Hematopoietic multipotent progenitor cell treated with erythropoietin and hydrocortisone succinate and interleukin-3 and kit ligand, for 17 days (in vitro differentiated cells): ENCODE results near the gene PDCD1.

Experiments used
- DNase-seq: peaks from one replicate; pipeline ENCODE4 v3.0.0-alpha.2; 2015; ENCODE audit warnings: low spot score

The PDCD1 gene

DNA sequence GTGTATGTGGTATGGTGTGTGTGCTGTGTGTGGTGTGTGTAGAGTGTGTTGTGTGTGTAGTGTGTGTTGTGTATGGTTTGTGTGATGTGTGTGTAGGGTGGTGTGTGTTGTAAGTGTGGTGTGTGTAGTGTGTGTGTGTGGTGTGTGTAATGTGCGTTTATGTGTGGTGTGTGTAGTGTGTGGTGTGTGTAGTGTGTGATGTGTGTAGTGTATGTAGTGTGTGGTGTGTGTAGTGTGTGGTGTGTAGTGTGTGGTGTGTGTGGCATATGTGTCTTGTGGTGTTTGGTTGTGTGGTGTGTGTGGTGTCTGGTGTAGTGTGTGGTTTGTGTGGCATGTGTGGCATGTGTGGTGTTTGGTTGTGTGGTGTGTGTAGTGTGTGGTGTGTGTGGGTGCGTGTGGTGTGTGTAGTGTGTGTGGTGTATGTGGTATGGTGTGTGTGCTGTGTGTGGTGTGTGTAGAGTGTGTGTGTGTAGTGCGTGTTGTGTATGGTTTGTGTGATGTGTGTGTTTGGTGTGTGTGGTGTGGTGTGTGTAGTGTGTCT is 6.8 kb upstream of the PDCD1 start:
- no peak for DNase-seq

DNA sequence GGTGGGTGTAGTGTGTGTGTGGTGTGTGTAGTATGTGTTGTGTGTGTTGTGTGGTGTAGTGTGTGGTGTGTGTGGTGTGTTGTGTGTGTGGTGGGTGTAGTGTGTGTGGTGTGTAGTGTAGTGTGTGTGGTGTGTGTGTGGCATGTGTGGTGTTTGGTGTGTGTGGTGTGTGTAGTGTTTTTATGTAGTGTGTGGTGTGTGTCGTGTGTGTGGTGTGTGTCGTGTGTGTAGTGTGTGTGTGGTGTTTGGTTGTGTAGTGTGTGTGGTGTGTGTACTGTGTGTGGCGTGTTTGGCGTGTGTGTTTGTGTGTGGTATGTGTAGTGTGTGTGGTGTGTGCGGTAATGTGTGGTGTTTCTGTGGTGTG is 6.1 kb upstream of the PDCD1 start:
- DNase-seq, result no peak

DNA sequence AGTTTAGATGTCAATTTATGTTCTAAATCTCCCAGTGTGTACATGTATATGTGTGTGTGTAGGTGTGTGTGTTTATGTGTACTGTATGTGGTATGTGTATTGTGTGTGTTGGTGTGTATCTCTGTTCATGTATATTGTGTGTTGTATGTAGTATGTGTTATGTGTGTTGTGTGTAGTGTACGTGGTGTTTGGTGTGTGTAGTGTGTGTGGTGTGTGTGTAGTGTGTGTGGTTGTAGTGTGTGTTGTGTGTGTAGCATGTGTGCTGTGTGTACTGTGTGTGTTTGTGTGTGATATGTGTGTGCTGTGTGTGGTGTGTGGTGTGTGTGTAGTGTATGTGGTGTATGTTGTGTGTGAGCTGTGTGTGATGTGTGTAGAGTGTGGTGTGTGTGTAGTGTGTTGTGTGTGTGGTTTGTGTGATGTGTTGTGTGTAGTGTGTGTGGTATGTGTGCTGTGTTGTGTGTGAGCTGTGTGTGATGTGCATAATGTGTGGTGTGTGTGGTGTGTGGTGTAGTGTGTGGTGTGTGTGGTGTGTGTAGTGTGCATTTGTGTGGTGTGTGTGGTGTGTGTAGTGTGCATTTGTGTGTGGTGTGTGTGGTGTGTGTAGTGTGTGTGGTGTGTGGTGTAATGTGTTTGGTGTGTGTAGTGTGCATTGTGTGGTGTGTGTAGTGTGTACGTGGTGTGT is 5.6 kb upstream of the PDCD1 start:
- no peak for DNase-seq

DNA sequence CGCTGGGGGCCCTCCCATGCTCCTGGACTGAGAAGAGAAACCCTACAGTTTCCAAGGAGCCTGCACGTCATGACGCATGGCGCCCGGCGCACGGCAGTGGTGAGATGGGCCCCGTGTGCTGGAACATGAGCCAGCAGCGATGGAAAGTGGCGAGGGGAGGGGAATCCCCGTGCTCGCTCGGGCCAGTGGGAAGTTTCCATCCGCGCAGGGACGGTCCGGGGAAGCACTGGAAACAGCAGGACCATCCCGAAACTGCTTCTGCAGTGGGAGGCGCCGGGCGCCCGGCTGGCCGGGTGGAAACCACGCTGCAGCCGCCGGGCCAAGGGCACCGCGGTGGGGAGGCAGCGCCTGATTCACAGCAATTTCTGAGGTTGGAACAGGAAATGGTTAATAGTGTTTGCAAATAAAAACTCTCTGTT is 4.9 kb upstream of the PDCD1 start:
- DNase-seq, result no peak

DNA sequence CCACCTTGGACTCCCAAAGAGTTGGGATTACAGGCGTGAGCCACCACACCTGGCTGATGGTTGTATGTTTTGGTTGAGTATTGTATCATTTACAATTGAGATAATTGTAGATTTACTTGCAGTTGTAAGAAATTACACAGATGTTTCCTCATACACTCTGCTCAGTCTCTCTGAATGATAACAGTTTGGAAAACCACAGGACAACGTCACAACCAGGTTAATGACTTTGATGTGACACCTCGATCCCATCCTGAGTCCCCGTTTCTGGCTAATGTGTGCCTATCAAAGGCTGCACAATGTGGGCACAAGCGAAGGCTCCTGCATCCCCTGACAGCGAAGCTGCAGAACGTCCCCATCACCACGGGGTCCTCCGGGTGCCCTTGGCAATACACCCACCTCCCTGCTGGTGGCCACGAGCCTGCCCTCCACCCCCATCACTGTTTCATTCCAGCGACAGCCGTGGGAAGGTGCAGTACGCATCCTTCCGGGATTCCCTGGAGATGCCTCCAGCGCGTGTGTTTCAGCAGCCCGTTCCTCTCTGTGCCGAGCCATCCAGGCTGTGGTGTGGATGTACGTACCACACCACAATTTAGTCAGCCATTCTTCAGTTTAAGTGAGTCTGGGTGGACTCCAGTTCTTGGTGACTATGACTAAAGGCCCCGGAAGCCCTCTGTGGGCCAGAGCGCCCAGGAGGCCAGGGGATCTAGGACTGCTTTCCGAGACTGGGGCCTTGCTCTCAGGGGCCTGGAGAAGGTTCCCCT is 4.3 kb upstream of the PDCD1 start:
- no peak for DNase-seq

DNA sequence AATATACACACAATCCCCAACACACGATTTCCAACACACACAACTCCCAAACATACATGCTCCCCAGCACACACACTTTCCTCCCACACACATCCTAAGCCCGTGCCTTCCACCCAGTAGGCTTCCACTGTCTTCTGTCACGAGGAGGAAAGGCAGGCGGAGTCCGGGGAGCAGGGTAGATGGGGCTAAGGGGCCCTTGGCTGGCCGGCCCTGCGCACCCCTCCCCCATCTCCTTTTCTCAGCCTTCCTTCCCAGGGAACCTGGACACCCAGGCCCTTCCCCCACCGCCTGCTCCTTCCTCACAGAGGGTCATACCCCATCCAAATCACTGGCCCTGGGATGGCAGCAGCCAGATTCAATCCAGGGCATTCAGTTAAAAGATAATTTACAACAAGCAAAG is 3.4 kb upstream of the PDCD1 start:
- DNase-seq, result no peak

DNA sequence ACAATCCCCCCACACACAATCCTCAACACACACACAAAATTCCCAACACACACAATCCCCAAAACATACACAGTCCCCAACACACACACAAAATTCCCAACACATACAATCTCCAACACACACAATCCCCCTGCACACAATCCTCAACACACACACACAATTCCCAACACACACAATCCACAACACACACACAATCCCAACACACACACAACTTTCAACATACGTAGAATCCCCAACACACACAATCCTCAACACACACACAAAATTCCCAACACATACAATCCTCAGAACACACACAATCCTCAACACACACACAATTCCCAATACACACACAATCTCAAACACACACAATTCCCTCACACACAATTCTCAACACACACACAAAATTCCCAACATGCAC is 2.6 kb upstream of the PDCD1 start:
- no peak for DNase-seq

DNA sequence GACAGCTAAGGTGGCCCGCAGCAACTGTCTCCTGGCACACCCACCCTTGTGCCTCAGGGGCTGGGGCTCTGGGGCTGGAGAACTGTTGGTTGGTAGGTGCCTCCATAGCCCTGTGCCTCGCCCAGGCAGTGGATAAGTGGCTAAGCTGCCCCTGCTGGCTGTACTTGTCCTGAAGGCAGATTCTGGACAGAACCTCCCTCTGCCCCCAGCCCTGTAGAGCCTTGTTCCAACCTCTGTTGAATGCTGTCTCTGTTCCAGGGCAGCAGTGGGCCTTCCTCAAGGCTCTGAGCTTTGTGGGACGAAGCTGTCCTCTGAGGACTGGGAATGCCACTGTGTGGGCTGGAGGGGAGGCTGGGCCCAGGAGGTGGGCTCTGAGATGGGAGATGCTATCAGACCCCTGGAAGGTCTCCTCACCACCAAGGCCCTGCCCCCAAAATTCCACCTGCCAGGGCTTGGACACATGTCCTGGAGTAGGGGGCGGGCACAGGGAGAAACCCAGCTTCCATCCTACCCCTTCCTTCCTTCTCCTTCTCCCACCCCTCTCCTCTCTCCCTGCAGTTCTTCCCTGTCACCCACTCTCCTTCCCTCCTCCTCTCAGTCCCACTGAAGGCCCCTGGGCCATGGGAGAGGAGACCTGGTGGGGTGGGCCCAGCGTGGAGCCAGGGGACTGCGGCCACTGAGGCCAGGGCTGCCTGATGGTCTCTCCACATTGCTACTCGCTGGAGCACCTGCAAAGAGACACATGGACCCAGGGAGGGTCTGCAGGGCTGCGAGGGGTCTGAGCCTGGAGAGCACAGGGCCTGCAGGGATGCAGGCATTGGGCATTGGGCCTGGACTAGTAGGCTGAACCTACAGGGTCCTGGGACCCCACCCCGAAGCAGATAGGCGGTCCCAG is 1.7 kb upstream of the PDCD1 start:
- DNase-seq, result no peak

DNA sequence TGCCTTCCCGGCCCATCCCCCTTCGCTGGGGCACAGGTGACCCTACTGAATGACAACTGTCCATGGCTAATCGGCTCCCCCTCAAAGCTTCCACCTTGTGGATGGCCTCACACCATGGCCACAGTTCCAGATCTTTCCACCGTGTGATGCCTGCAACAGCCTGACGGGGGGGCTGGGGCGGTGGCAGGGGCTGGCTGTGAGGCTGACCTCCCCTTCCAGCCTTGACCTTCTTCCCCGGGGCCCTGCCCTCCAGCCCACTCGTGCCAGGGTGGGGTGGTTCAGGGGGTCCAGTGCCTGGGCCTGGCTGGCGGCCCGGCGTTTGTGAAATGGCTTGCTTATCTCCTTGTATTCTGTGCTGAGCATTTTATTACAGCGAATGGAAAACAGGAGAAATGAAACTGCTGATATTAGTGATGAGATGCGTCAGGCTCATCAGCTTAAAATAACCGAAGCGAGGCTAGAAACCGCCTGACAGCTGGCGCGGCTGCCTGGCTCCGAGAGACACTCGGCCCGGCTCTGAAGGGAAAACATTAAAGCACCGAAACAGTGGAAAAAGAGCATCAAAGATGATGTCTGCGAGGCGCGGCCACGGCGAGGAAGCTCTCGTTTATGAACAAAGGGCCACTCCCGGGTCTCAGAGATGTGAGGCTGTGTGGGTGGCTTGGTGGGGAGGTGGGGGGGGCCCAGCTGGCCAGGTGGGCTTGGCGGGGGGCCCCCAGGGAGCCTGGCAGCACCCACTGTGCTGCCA is 916 bp upstream of the PDCD1 start:
- DNase-seq, result no peak

DNA sequence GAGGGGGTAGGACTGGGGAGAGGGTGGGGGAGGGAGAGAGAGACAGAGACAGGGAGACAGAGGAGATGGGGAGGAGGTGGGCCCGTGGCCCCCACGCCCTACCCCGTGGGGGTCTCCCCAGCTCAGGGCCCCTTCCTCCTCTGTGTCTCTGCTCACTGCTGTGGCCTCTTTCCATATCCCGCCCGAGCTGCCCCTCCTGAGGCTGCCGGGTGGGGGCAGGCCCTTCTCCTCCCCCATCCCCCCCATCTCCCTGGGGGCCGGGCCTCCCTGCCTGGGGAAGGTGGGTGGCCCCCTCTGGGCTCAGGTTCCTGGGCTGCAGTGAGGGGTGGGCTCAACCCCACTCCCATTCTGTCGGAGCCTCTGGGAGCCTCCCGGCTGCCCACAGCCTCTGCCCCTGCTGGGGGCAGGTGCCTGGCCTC is 332 bp upstream of the PDCD1 start:
- no peak for DNase-seq

DNA sequence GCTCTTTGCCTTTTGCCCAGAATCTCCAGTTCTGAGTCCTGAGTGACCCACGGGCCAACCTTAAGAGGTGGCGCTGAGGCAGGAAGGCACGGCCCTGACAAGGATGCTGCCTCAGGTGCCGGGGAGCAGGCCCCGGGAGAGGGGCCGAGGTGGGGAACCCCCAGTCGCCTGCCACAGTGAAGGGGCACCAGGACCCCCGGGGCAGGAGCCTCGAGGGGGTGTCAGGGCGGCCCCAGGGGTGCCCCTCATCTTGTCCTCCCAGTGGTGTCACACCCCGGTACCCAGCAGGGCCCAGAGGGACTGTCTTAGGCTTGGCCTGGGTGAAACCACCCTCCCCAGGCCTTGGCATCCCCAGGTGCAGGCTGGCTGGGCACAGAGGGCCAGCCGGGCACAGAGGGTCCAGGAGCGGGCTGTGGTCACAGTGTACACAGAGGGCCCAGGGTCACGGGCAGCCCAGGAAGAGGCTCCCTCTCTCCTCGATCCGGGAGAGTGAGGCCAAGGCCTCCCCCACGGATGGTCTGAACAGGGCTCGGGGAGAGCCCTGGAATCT is 1.0 kb downstream of the PDCD1 start:
- DNase-seq, result no peak

DNA sequence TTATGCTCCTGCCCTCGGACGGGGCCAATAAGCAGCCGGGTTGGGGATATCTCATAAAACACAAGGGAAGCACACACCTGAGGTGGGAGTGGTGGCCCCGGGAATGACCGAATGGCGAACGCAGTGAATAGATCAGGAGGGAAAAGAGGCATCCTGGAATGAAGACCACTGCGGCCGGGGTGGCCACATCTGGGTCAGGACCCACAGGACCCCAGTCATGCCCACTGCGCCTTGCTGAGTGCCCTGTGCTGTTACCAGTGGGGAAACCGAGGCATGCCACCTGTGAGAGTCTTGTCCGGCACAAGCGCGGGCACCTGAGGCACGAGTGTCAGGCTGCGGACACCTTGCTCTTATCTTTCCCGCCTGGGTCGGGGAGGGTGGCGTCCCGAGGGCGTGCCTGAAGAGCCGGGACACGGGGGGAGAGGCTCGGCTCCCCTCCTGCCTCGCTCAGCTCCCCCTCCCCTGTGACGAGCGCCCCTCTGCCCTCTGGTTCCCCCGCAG is 1.6 kb downstream of the PDCD1 start:
- DNase-seq, result no peak

DNA sequence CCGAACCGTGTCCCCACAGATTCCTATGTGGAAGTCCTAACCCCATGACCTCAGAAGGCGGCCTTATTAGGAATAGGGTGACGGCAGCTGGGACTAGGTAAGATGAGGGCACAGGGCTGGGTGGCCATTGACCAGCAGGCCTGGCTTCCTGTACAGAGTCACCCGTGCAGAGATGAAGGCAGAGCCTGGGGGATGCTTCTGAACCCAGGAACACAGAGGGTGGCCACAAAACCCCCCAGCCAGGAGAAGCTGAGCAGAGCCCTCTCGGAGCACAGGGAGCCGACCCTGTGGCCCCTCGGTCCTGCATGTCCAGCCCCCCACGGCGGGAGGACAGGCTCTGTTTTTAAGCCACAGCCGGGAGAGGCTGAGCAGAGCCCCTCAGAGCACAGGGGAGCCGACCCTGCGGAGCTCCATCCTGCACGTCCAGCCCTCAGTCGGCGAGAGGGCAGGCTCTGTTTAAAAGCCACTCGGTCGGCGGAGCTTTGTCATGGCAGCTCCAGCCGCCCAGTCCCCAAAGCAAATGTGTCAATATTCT is 2.7 kb downstream of the PDCD1 start:
- DNase-seq, result no peak

DNA sequence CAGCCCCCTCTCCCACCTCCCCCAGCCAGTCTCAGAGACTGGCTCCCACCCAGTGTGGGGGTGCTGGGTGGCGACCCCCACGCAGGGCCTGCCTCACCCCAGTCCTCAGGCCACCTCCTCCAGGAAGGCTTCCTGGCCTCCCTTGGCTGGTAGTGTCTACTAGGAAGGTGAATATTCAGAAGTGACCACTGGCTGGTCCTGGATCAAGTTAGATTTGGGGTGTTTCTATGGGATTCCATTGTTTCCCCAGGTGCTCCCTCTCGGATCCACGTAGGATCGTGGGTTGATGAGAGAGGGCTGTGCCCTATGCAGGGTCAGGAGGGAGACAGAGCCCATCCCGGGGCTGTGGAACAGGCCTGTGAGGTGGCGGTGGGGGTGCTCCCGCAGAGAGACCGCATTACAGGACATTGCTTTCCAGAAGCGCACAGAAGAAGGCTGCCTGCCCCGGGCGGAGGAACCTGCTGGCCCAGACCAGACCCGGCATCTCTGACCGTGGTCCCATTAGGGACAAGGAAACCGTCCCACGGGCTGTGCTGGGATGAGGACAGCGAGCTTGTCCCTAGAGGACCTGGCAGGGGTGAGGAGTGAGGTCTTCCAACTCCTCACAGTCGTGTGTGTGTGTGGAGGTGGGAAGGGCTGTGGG is 3.3 kb downstream of the PDCD1 start:
- no peak for DNase-seq

DNA sequence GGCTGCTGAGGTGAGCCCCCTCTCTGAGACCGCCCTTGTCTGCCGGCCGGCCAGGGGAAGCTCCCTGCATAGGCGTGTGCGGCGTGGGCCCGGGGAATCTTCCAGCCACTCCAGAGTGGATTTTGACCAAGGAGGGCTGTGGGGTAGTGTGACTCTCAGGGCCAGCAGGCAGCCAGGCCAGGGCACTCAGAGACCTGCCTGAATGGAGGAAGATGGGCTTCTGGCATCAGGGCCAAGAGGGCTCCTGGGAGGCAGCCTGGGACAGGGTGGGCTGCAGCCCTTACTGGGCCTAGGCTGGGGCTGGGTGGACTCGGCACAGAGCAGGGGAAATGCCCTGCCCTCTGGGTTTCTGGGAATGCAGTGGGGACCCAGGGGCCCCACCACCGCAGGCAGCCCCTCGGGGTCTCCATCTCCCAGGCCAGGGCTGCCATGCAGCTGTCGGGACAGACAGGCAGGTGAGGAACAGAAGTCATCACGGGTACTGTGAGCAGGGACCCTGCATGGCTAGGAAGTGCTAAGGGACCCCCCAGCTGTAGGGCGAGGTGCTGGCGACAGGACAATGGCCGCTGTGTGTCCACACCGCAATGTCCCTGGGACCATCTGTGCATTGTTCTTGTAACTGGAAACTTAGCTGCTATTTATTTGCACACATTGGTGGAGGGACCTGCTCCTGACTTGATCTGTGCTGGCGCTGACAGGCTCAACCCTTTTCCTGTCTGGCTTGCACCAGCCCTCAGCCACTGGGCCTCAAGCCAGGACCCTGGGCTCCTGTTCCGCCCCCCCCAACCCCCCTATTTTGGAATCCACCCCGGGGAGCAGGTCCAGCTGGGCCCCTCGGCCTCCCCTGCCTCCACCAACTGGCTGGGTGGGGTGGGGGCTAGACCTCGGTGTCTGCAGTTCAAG is 4.1 kb downstream of the PDCD1 start:
- DNase-seq, result no peak

DNA sequence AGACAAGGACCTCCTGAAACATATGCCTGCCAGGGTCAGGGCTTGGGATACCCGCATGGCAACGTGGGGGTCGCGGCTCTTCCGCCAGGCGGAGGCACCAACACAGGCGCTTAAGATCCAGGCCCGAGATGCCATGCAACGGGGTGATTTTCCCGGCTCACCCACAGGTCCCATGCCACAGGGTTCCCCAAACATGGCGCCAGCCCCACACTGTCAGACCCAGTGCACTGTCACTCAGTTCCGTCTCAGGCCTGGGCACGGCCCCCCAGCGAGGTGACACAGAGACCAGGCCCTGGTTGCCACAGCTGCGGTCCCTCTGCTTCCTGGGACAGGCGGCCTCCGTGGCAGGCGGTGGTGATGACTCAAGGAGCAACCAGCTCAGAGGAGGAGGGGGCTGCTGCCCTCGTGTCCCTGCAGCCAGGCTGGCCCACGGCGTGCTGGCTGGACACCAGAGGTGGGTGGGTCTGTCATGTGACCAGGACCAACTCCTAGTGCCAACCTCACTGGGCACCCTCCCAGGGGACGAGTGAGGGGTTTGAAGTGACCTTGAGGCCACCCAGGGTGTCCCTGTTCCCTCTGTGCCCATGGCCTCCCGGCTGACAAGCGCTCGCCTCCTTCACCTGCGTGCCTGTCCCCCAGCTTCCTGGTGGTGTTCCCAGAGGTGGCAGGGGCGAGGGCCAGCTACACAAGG is 4.9 kb downstream of the PDCD1 start:
- no peak for DNase-seq

DNA sequence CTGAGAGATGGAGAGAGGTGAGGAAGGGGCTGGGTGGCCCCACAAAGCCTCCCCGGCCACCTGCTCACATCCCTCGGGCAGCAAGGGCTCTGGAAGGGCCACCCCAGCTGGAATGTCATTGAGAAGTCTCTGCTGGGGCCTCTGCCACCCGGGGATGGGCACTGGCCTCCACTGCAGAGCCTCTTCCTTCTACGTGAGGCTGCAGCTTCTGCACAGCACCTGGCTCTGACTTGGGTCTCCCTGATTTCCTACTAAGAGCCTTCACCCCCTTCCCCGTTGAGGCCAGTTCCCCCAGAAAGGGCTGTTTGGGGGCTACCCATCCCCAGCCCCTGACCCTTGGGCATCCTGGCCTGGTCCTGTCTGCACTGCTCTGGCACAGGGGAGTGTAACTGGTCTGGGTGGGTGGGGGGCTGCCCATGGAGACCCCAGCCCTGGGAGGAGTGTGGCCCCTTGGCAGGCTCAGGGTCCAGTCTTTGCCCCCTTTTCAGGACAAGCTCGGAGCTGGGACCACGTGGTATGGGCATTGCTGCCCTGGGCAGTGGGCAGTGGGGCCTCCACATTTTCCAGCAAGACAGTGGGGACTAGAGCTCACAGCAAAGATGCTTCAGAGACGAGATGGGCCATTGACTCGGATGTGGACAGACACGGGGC is 5.6 kb downstream of the PDCD1 start:
- no peak for DNase-seq
